Upper lobe of left lung (tissue), 6 donors: Measurements from ENCODE around the gene STARD7. TPM values are rescaled to one million over a fixed set of nuclear protein-coding genes. Genes with fewer than 3 reads are reported as not detected.

Source experiments
- ATAC-seq, 2 donors: fragments of 200-7000 bp; cut with Tn5 transposase; one replicate each; pipeline ENCODE4 v1.9.1; 2022; ENCODE audit warnings: mild to moderate bottlenecking in 2 of 2, moderate library complexity in 2 of 2; ENCODE audit not compliant: low FRiP score in 2 of 2
- DNase-seq, 2 donors: peaks; one replicate each; pipeline ENCODE4 v3.0.0-alpha.2; 2019 to 2020
- H3K27ac ChIP-seq, 4 donors: fragments of 200-600 bp; sonication (generic); one replicate each; pipeline ENCODE4 v1.5.1; 2016 to 2019
- H3K27me3 ChIP-seq, 4 donors: fragments of 200-600 bp; sonication (generic); one replicate each; pipeline ENCODE4 v1.5.1; 2017 to 2019
- H3K36me3 ChIP-seq, 4 donors: fragments of 200-600 bp; sonication (generic); one replicate each; pipeline ENCODE4 v1.5.1; 2016 to 2019
- H3K4me1 ChIP-seq, 4 donors: fragments of 200-600 bp; sonication (generic); one replicate each; pipeline ENCODE4 v1.5.1; 2018 to 2019
- H3K4me3 ChIP-seq, 4 donors: fragments of 200-600 bp; sonication (generic); one replicate each; pipeline ENCODE4 v1.5.1; 2017 to 2019; ENCODE audit warnings: mild to moderate bottlenecking in 2 of 4, moderate library complexity in 1 of 4
- H3K9me3 ChIP-seq, 4 donors: fragments of 200-600 bp; sonication (generic); one replicate each; pipeline ENCODE4 v1.5.1; 2018 to 2019
- CTCF ChIP-seq, 6 experiments: fragments of 450-650 bp in 4 of 6; fragments of 200-600 bp in 2 of 6; sonication (generic) in 2 of 6; IDR thresholded peaks; one replicate each; pipeline ENCODE4 v1.5.1; 2016 to 2019; ENCODE audit warnings: antibody characterized with exemption in 6 of 6
- EP300 ChIP-seq, 4 donors: sonication (generic); formaldehyde crosslinking; IDR thresholded peaks; one replicate each; pipeline ENCODE4 v1.5.1; 2017; ENCODE audit warnings: antibody characterized with exemption in 4 of 4, control low read depth in 2 of 4
- POLR2A ChIP-seq, 4 donors: fragments of 450-650 bp; IDR thresholded peaks; one replicate each; pipeline ENCODE4 v1.5.1; 2016 to 2017; ENCODE audit warnings: antibody characterized with exemption in 4 of 4, mild to moderate bottlenecking in 2 of 4
- POLR2AphosphoS5 ChIP-seq, 2 donors: sonication (generic); formaldehyde crosslinking; IDR thresholded peaks; one replicate each; pipeline ENCODE4 v1.5.1; 2017; ENCODE audit warnings: antibody characterized with exemption in 2 of 2
- WGBS, 2 donors: methylation state at CpG; one replicate each; pipeline ENCODE4 v1.1.5; 2017 to 2018; 5-methylcytosine and 5-hydroxymethylcytosine counted together
- total RNA-seq, 6 donors: library from RNA; depleted of rRNA in 4 of 6; stranded (reverse); fragments of >200 nt in 4 of 6; gene quantifications; one replicate each; pipeline versions ENCODE4 v1.1.0 to v1.2.1, GENCODE V29; 2016 to 2021
- donor health status: DM: no; HTN: no; CAD: no; lungs with moderate emphysema.
- donor health status: DM: no; HTN: yes; CAD: no; lungs with severe emphysema.

The STARD7 gene
- total RNA-seq, 6 donors from 2014 or later = 76.4 to 226 (median 166) TPM

GRCh38 chr2:96239745-96240264 lies 31.2 kb upstream of the STARD7 start:
- no peaks in the 10 kb centered on the region for H3K9me3 ChIP-seq
- H3K27me3 ChIP-seq = no peaks in the 10 kb centered on the region
- H3K36me3 ChIP-seq = peaks cover 0 to 3% (median 0%) of the 10 kb centered on the region in 4 donors
- H3K4me3 ChIP-seq = no peak overlapping the region
- TF ChIP-seq POLR2AphosphoS5 (IDR thresholded peaks at IDR 0.05) (no peak), CTCF (IDR thresholded peaks at IDR 0.05) (no peak), POLR2A (IDR thresholded peaks at IDR 0.05) (no peak), EP300 (IDR thresholded peaks at IDR 0.05) (no peak)
- 94 to 97% methylated on average over 7 to 8 of the region's 9 CpGs for WGBS, 2 donors
- peaks cover 12 to 15% (median 13%) of the 10 kb centered on the region in 4 donors for H3K4me1 ChIP-seq
- ATAC-seq = no peak
- H3K27ac ChIP-seq = no peak overlapping the region
- no peak for DNase-seq

- Histone ChIP-seq H3K4me3 (no peak overlapping the region), H3K36me3 (peaks cover 0 to 3% (median 0%) of the 10 kb centered on the region in 4 donors), H3K9me3 (no peaks in the 10 kb centered on the region), H3K4me1 (peaks cover 12 to 15% (median 13%) of the 10 kb centered on the region in 4 donors), H3K27me3 (no peaks in the 10 kb centered on the region), H3K27ac (no peak overlapping the region)
- ATAC-seq (no peak), DNase-seq (no peak)
- 71 to 94% methylated on average over 3 of the region's 3 CpGs for whole genome bisulfite sequencing, 2 donors
- no peak for TF ChIP-seq CTCF (IDR thresholded peaks at IDR 0.05)
Measured at GRCh38 chr2:96239091-96239490, 30.5 kb upstream of the STARD7 start.

- no peak overlapping the region for H3K4me3 ChIP-seq
- TF ChIP-seq POLR2AphosphoS5 (IDR thresholded peaks at IDR 0.05) (no peak), POLR2A (IDR thresholded peaks at IDR 0.05) (no peak), EP300 (IDR thresholded peaks at IDR 0.05) (no peak), CTCF (IDR thresholded peaks at IDR 0.05) (no peak)
Measured at GRCh38 chr2:96238266-96238665, 29.6 kb upstream of the STARD7 start.

GRCh38 chr2:96236882-96237281 lies 28.3 kb upstream of the STARD7 start:
- H3K27me3 ChIP-seq = no peaks in the 10 kb centered on the region
- ATAC-seq = no peak

More at GRCh38 chr2:96238266-96238665, 29.6 kb upstream of the STARD7 start:
- H3K27me3 ChIP-seq = no peaks in the 10 kb centered on the region
- ATAC-seq (no peak), DNase-seq (no peak)
- peaks cover 0 to 3% (median 0%) of the 10 kb centered on the region in 4 donors for H3K36me3 ChIP-seq
- H3K4me1 ChIP-seq = peaks cover 12 to 15% (median 13%) of the 10 kb centered on the region in 4 donors
- no peak overlapping the region for H3K27ac ChIP-seq
- WGBS, 2 donors = 93 to 97% methylated on average over 3 of the region's 3 CpGs
- no peaks in the 10 kb centered on the region for H3K9me3 ChIP-seq

More at GRCh38 chr2:96236882-96237281, 28.3 kb upstream of the STARD7 start:
- 95 to 100% methylated on average over 1 of the region's 1 CpG for WGBS, 2 donors
- H3K4me1 ChIP-seq = peaks cover 5 to 9% (median 8%) of the 10 kb centered on the region in 4 donors
- H3K9me3 ChIP-seq = no peaks in the 10 kb centered on the region
- H3K36me3 ChIP-seq = peaks cover 0 to 3% (median 0%) of the 10 kb centered on the region in 4 donors
- DNase-seq = no peak
- H3K4me3 ChIP-seq = no peak overlapping the region
- no peak for TF ChIP-seq EP300 (IDR thresholded peaks at IDR 0.05)
- TF ChIP-seq POLR2A (IDR thresholded peaks at IDR 0.05) = no peak
- no peak for TF ChIP-seq CTCF (IDR thresholded peaks at IDR 0.05)
- no peak for TF ChIP-seq POLR2AphosphoS5 (IDR thresholded peaks at IDR 0.05)
- H3K27ac ChIP-seq = no peak overlapping the region
